Fibroblast of lung (primary cell): ENCODE measurements around the gene CD6. TPM values are rescaled to one million over a fixed set of nuclear protein-coding genes. Genes with fewer than 3 reads are reported as not detected.

Source experiments
- DNase-seq, 2 donors: peaks; one replicate each; pipeline versions ENCODE4 v3.0.0 to v3.0.0-alpha.2; 2010; ENCODE audit warnings: low read depth in 2 of 2
- H2AFZ ChIP-seq: 2 replicates; pipeline ENCODE4 v1.5.1; 2012; ENCODE audit warnings: low read length, control low read depth, inconsistent platforms
- H3K27ac ChIP-seq: 2 replicates; pipeline ENCODE4 v1.5.1; 2011; ENCODE audit warnings: low read length, control low read depth; ENCODE audit not compliant: insufficient read depth
- H3K27me3 ChIP-seq: 2 replicates; pipeline ENCODE4 v1.5.1; 2011; ENCODE audit warnings: mild to moderate bottlenecking, low read length; ENCODE audit not compliant: control insufficient read depth, insufficient read depth
- H3K36me3 ChIP-seq: 2 replicates; pipeline ENCODE4 v1.5.1; 2011; ENCODE audit warnings: low read length; ENCODE audit not compliant: control insufficient read depth, insufficient read depth
- H3K4me1 ChIP-seq: 2 replicates; pipeline ENCODE4 v1.5.1; 2011; ENCODE audit warnings: low read length; ENCODE audit not compliant: control insufficient read depth, insufficient read depth; ENCODE audit errors: extremely low read depth
- H3K4me2 ChIP-seq: 2 replicates; pipeline ENCODE4 v1.5.1; 2011; ENCODE audit warnings: low read length, control low read depth; ENCODE audit not compliant: insufficient read depth; ENCODE audit errors: extremely low read depth
- H3K4me3 ChIP-seq, 4 experiments: fragments of 200-600 bp in 1 of 4; sonication (generic) in 1 of 4; replicated peaks in 1 of 4; 2 replicates each; pipeline ENCODE4 v1.5.1; 2011 to 2016; ENCODE audit warnings: low read length in 4 of 4, low read depth in 3 of 4, mild to moderate bottlenecking in 3 of 4, control low read depth in 2 of 4, inconsistent platforms in 1 of 4, mixed read lengths in 1 of 4; ENCODE audit not compliant: insufficient read depth in 1 of 4; ENCODE audit errors: control extremely low read depth in 1 of 4
- H3K79me2 ChIP-seq: 2 replicates; pipeline ENCODE4 v1.5.1; 2012; ENCODE audit warnings: mild to moderate bottlenecking, low read length, inconsistent platforms; ENCODE audit not compliant: control insufficient read depth, insufficient read depth
- H3K9ac ChIP-seq: 2 replicates; pipeline ENCODE4 v1.5.1; 2011; ENCODE audit warnings: mild to moderate bottlenecking, low read length, control low read depth; ENCODE audit not compliant: insufficient read depth
- H3K9me3 ChIP-seq: 2 replicates; pipeline ENCODE4 v1.5.1; 2012; ENCODE audit warnings: low read depth, low read length; ENCODE audit not compliant: control insufficient read depth, insufficient read depth
- H4K20me1 ChIP-seq: 2 replicates; pipeline ENCODE4 v1.5.1; 2011; ENCODE audit warnings: low read length; ENCODE audit not compliant: control insufficient read depth, insufficient read depth; ENCODE audit errors: extremely low read depth
- CTCF ChIP-seq, 2 donors: IDR thresholded peaks in 1 of 2; conservative IDR thresholded peaks in 1 of 2; 1 replicate in 1 of 2; 2 replicates in 1 of 2; pipeline ENCODE4 v1.5.1; 2011 to 2012; ENCODE audit warnings: low read length in 2 of 2, control low read depth in 1 of 2, inconsistent platforms in 1 of 2, low read depth in 1 of 2, mild to moderate bottlenecking in 1 of 2
- EZH2 ChIP-seq: IDR thresholded peaks from 2 replicates; pipeline ENCODE4 v1.5.1; 2012; ENCODE audit warnings: low read length, control low read depth, mild to moderate bottlenecking; ENCODE audit errors: missing control alignments
- polyA plus RNA-seq, 2 donors: library from polyadenylated mRNA; depleted of rRNA in 1 of 2; stranded (reverse) in 1 of 2; unstranded in 1 of 2; fragments of >200 nt; gene quantifications; 2 replicates each; pipeline ENCODE4 v1.2.1, GENCODE V29; 2011 to 2012; ENCODE audit warnings: missing spikeins in 1 of 2
- total RNA-seq: library from RNA; depleted of rRNA; stranded (reverse); fragments of >200 nt; gene quantifications from 2 replicates; pipeline ENCODE4 v1.2.1, GENCODE V29; 2014

The CD6 gene
- total and polyA plus RNA-seq, 2 donors (not counting 1 experiment from before 2014, with no cell fraction given), result not detected

- TF ChIP-seq EZH2 (no peak), CTCF (conservative IDR thresholded peaks at IDR 0.05 in 1 of 2, IDR thresholded peaks at IDR 0.05 in 1 of 2; ENCODE audit: low read depth in 1 of 2, low read length in 2 of 2) (no peak)
- H2AFZ ChIP-seq, result no peak overlapping the region
- H4K20me1 ChIP-seq, result no peaks in the 10 kb centered on the region
- H3K36me3 ChIP-seq, result no peaks in the 10 kb centered on the region
- H3K9ac ChIP-seq, result no peak overlapping the region
- no peak overlapping the region for H3K27ac ChIP-seq
- H3K9me3 ChIP-seq, result no peaks in the 10 kb centered on the region
- H3K4me1 ChIP-seq, result no peaks in the 10 kb centered on the region
- no peak for DNase-seq
- H3K4me2 ChIP-seq, result no peak overlapping the region
- no peak overlapping the region for H3K4me3 ChIP-seq
- no peaks in the 10 kb centered on the region for H3K79me2 ChIP-seq
- peaks cover 6% of the 10 kb centered on the region for H3K27me3 ChIP-seq
These were observed 6.7 kb upstream of the CD6 start for GRCh38 chr11:60964801-60965200.

DNA sequence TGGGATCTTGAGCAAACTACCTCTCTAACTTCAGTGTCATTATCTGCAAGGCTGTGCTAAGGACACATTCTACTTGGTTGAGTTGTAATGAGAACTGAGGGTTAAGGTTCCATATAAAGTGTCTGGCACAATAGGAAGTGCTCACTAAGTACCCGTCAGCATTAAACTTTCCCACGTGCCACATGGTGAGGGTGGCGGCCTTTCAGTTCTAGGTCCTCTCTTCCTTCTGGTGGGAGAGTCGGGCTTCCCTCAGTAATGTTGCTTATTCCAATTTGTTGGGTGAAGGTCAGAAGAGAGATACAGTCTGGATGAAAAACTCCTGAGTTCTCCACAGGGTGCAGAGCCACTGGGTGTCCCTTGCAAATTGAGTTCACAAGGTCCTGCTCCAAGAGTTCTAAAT lies 4.6 kb upstream of the CD6 start:
- TF ChIP-seq CTCF (conservative IDR thresholded peaks at IDR 0.05 in 1 of 2, IDR thresholded peaks at IDR 0.05 in 1 of 2; ENCODE audit: low read depth in 1 of 2, low read length in 2 of 2) (no peak), EZH2 (no peak)
- no peaks in the 10 kb centered on the region for H3K4me1 ChIP-seq

GRCh38 chr11:60968223-60968622 lies 3.3 kb upstream of the CD6 start:
- no peak overlapping the region for H3K9ac ChIP-seq
- H3K4me1 ChIP-seq, result no peaks in the 10 kb centered on the region
- H3K27me3 ChIP-seq, result peaks cover 3% of the 10 kb centered on the region
- no peak overlapping the region for H3K27ac ChIP-seq
- no peak for DNase-seq
- no peak overlapping the region for H2AFZ ChIP-seq
- no peak for TF ChIP-seq EZH2
- no peak for TF ChIP-seq CTCF (conservative IDR thresholded peaks at IDR 0.05 in 1 of 2, IDR thresholded peaks at IDR 0.05 in 1 of 2; ENCODE audit: low read depth in 1 of 2, low read length in 2 of 2)
- H3K4me2 ChIP-seq, result no peak overlapping the region
- H3K4me3 ChIP-seq, result no peak overlapping the region
- H4K20me1 ChIP-seq, result no peaks in the 10 kb centered on the region
- H3K9me3 ChIP-seq, result no peaks in the 10 kb centered on the region
- H3K79me2 ChIP-seq, result no peaks in the 10 kb centered on the region
- H3K36me3 ChIP-seq, result no peaks in the 10 kb centered on the region

More for the DNA sequence above, 4.6 kb upstream of the CD6 start:
- Histone ChIP-seq H3K9ac (no peak overlapping the region), H4K20me1 (no peaks in the 10 kb centered on the region), H3K79me2 (no peaks in the 10 kb centered on the region), H3K27ac (no peak overlapping the region), H3K4me3 (no peak overlapping the region), H3K9me3 (no peaks in the 10 kb centered on the region), H3K4me2 (no peak overlapping the region), H3K27me3 (peaks cover 3% of the 10 kb centered on the region), H2AFZ (no peak overlapping the region), H3K36me3 (no peaks in the 10 kb centered on the region)
- no peak for DNase-seq
